GM12891 (cell line): ENCODE data around the gene PUM1.

Experiments used
- POLR2A ChIP-seq: IDR thresholded peaks from 2 replicates; pipeline ENCODE4 v1.6.1; 2011; ENCODE audit warnings: low read depth, low read length, control low read depth
- POLR2AphosphoS5 ChIP-seq: IDR thresholded peaks from 2 replicates; pipeline ENCODE4 v1.6.1; 2011; ENCODE audit warnings: low read depth, low read length, control low read depth
- TAF1 ChIP-seq: IDR thresholded peaks from 2 replicates; pipeline ENCODE4 v1.6.1; 2011; ENCODE audit warnings: low read depth, low read length, control low read depth

- no peak for TF ChIP-seq POLR2A
- TF ChIP-seq POLR2AphosphoS5, result no peak
- TF ChIP-seq TAF1, result no peak
Measured at GRCh38 chr1:30901798-30902581, 163.5 kb downstream of the PUM1 start.
